Glutamatergic neuron (in vitro differentiated cells): ENCODE data around the gene SUCLG2. TPM values are rescaled to one million over a fixed set of nuclear protein-coding genes. Genes with fewer than 3 reads are reported as not detected.

ENCODE experiments used
- DNase-seq: peaks from one replicate; pipeline ENCODE4 v3.0.0; 2022
- H3K27ac Mint-ChIP-seq: one replicate; pipeline ENCODE4 v1.8.0; 2020; ENCODE audit warnings: mild to moderate bottlenecking, mixed read lengths, inconsistent platforms; ENCODE audit not compliant: unreplicated experiment
- H3K27me3 Mint-ChIP-seq: one replicate; pipeline ENCODE4 v1.8.0; 2020; ENCODE audit warnings: mild to moderate bottlenecking, moderate library complexity, mixed read lengths, inconsistent platforms; ENCODE audit not compliant: unreplicated experiment
- H3K36me3 Mint-ChIP-seq: one replicate; pipeline ENCODE4 v1.8.0; 2020; ENCODE audit warnings: mild to moderate bottlenecking, mixed read lengths, inconsistent platforms; ENCODE audit not compliant: unreplicated experiment
- H3K4me1 Mint-ChIP-seq: one replicate; pipeline ENCODE4 v1.8.0; 2020; ENCODE audit warnings: mild to moderate bottlenecking, low read depth, mixed read lengths, inconsistent platforms; ENCODE audit not compliant: unreplicated experiment
- H3K4me3 Mint-ChIP-seq: one replicate; pipeline ENCODE4 v1.8.0; 2020; ENCODE audit warnings: mild to moderate bottlenecking, mixed read lengths, inconsistent platforms; ENCODE audit not compliant: unreplicated experiment
- H3K9me3 Mint-ChIP-seq: one replicate; pipeline ENCODE4 v1.8.0; 2020; ENCODE audit warnings: mild to moderate bottlenecking, moderate library complexity, mixed read lengths, inconsistent platforms; ENCODE audit not compliant: unreplicated experiment
- CTCF ChIP-seq: fragments of 200-600 bp; sonication (generic); IDR thresholded peaks from one replicate; pipeline ENCODE4 v1.5.0; 2021; ENCODE audit not compliant: partially characterized antibody, unreplicated experiment
- total RNA-seq: library from RNA; stranded (reverse); fragmentation: NEBNext Ultra II Directional; extraction: Animal tissue kit (Norgen Biotek cat#: 25700); gene quantifications from one replicate; pipeline ENCODE4 v1.2.1, GENCODE V29; 2021; ENCODE audit not compliant: unreplicated experiment

The SUCLG2 gene
- total RNA-seq, 1 donor from 2014 or later, result 4.3 TPM

- H3K27ac Mint-ChIP-seq, result no peak overlapping the region
- no peak for DNase-seq
- no peak for TF ChIP-seq CTCF
- H3K4me3 Mint-ChIP-seq, result no peak overlapping the region
- H3K4me1 Mint-ChIP-seq, result peaks cover 3% of the 10 kb centered on the region
- no peaks in the 10 kb centered on the region for H3K36me3 Mint-ChIP-seq
- H3K27me3 Mint-ChIP-seq, result no peaks in the 10 kb centered on the region
- no peaks in the 10 kb centered on the region for H3K9me3 Mint-ChIP-seq
Observed at GRCh38 chr3:67481126-67481525, 173.3 kb downstream of the SUCLG2 start.

GRCh38 chr3:67478423-67478822, 176.0 kb downstream of the SUCLG2 start:
- Mint-ChIP-seq H3K9me3 (no peaks in the 10 kb centered on the region), H3K36me3 (no peaks in the 10 kb centered on the region), H3K27me3 (no peaks in the 10 kb centered on the region), H3K4me3 (no peak overlapping the region), H3K4me1 (peaks cover 3% of the 10 kb centered on the region), H3K27ac (no peak overlapping the region)
- DNase-seq, result no peak
- no peak for TF ChIP-seq CTCF

GRCh38 chr3:67474311-67474710, 180.1 kb downstream of the SUCLG2 start:
- DNase-seq, result no peak
- H3K27me3 Mint-ChIP-seq, result no peaks in the 10 kb centered on the region
- no peak overlapping the region for H3K4me3 Mint-ChIP-seq
- no peaks in the 10 kb centered on the region for H3K36me3 Mint-ChIP-seq
- no peak for TF ChIP-seq CTCF
- no peaks in the 10 kb centered on the region for H3K9me3 Mint-ChIP-seq
- H3K27ac Mint-ChIP-seq, result no peak overlapping the region
- peaks cover 4% of the 10 kb centered on the region for H3K4me1 Mint-ChIP-seq

- H3K27ac Mint-ChIP-seq, result no peak overlapping the region
- DNase-seq, result no peak
- H3K27me3 Mint-ChIP-seq, result no peaks in the 10 kb centered on the region
- H3K36me3 Mint-ChIP-seq, result no peaks in the 10 kb centered on the region
- TF ChIP-seq CTCF, result no peak
- peaks cover 4% of the 10 kb centered on the region for H3K4me1 Mint-ChIP-seq
- no peaks in the 10 kb centered on the region for H3K9me3 Mint-ChIP-seq
- H3K4me3 Mint-ChIP-seq, result no peak overlapping the region
Observed at GRCh38 chr3:67472674-67473201, 181.7 kb downstream of the SUCLG2 start.

GRCh38 chr3:67470207-67470606, 184.2 kb downstream of the SUCLG2 start:
- TF ChIP-seq CTCF, result no peak
- H3K4me1 Mint-ChIP-seq, result peaks cover 4% of the 10 kb centered on the region
- H3K9me3 Mint-ChIP-seq, result no peaks in the 10 kb centered on the region
- no peak overlapping the region for H3K27ac Mint-ChIP-seq
- H3K27me3 Mint-ChIP-seq, result no peaks in the 10 kb centered on the region
- H3K4me3 Mint-ChIP-seq, result no peak overlapping the region
- no peaks in the 10 kb centered on the region for H3K36me3 Mint-ChIP-seq
- DNase-seq, result no peak
